Measurements from ENCODE around the gene PDE6D. TPM values are rescaled to one million over a fixed set of nuclear protein-coding genes. Genes with fewer than 3 reads are reported as not detected.
A peak's percentile ranks its signal among the peaks of the same experiment; 100 is the strongest.
"Not testable (repeated sequence)": the region's sequence is repeated elsewhere in the genome, so short reads cannot be mapped to it uniquely, and the experiment has no call there.

PDE6D gene
- total RNA-seq, 1 donor from 2014 or later = 24.4 TPM

- DNase-seq (ENCODE audit: low spot score) = no peak
Observed at GRCh38 chr2:231720292-231720986, 60.6 kb downstream of the PDE6D start.

- no peak for DNase-seq (ENCODE audit: low spot score)
Observed at GRCh38 chr2:231718799-231719198, 62.3 kb downstream of the PDE6D start.

- DNase-seq (ENCODE audit: low spot score) = no peak
Observed at GRCh38 chr2:231717281-231718171, 63.6 kb downstream of the PDE6D start.

- DNase-seq (ENCODE audit: low spot score) = no peak
Observed at GRCh38 chr2:231716666-231717280, 64.3 kb downstream of the PDE6D start.

GRCh38 chr2:231715988-231716616 is 65.0 kb downstream of the PDE6D start:
- DNase-seq (ENCODE audit: low spot score) = no peak

- DNase-seq (ENCODE audit: low spot score) = no peak
Observed at GRCh38 chr2:231715499-231715837, 65.6 kb downstream of the PDE6D start.

- peak; percentile 69 for DNase-seq (ENCODE audit: low spot score)
Observed at GRCh38 chr2:231714639-231715498, 66.2 kb downstream of the PDE6D start.

- peak; percentile 88 for DNase-seq (ENCODE audit: low spot score)
Observed at GRCh38 chr2:231713730-231714638, 67.1 kb downstream of the PDE6D start.

GRCh38 chr2:231713406-231713729 is 67.7 kb downstream of the PDE6D start:
- not testable (repeated sequence) for DNase-seq (ENCODE audit: low spot score)

GRCh38 chr2:231712451-231713021 is 68.5 kb downstream of the PDE6D start:
- not testable (repeated sequence) for DNase-seq (ENCODE audit: low spot score)

- DNase-seq (ENCODE audit: low spot score) = no peak
Observed at GRCh38 chr2:231711677-231712450, 69.2 kb downstream of the PDE6D start.

GRCh38 chr2:231710799-231711676 is 70.0 kb downstream of the PDE6D start:
- DNase-seq (ENCODE audit: low spot score) = peak; percentile 20

GRCh38 chr2:231709981-231710798 is 70.9 kb downstream of the PDE6D start:
- DNase-seq (ENCODE audit: low spot score) = peak; percentile 88

- DNase-seq (ENCODE audit: low spot score) = peak; percentile 44
Observed at GRCh38 chr2:231709636-231709980, 71.5 kb downstream of the PDE6D start.

GRCh38 chr2:231708773-231709635 is 72.1 kb downstream of the PDE6D start:
- peak; percentile 27 for DNase-seq (ENCODE audit: low spot score)

All from mucosa of gallbladder (tissue), 1 donor.